Liver (tissue), 9 donors: Measurements from ENCODE around the gene C10orf62. TPM values are rescaled to one million over a fixed set of nuclear protein-coding genes. Genes with fewer than 3 reads are reported as not detected.

Source experiments
- DNase-seq: peaks from one replicate; pipeline ENCODE4 v3.0.0-alpha.2; 2017; ENCODE audit warnings: low spot score
- H3K27ac ChIP-seq, 2 donors: one replicate each; pipeline ENCODE4 v1.7.0; 2013; ENCODE audit warnings: inconsistent platforms in 2 of 2, low read length in 2 of 2, control low read depth in 1 of 2, low read depth in 1 of 2, mild to moderate bottlenecking in 1 of 2
- H3K27me3 ChIP-seq, 4 donors: one replicate each; pipeline versions ENCODE4 v1.6.1 to v1.7.0; 2013; ENCODE audit warnings: low read length in 3 of 4, inconsistent platforms in 1 of 4, mild to moderate bottlenecking in 1 of 4, moderate library complexity in 1 of 4; ENCODE audit not compliant: control insufficient read depth in 4 of 4, insufficient read depth in 4 of 4
- H3K36me3 ChIP-seq, 4 donors: one replicate each; pipeline versions ENCODE4 v1.6.1 to v1.7.0; 2013; ENCODE audit warnings: low read length in 3 of 4, mild to moderate bottlenecking in 3 of 4, low read depth in 1 of 4, moderate library complexity in 1 of 4; ENCODE audit not compliant: control insufficient read depth in 4 of 4, insufficient read depth in 3 of 4
- H3K4me1 ChIP-seq, 4 donors: one replicate each; pipeline versions ENCODE4 v1.6.1 to v1.7.0; 2013; ENCODE audit warnings: low read length in 3 of 4, mild to moderate bottlenecking in 3 of 4, moderate library complexity in 1 of 4; ENCODE audit not compliant: control insufficient read depth in 4 of 4, insufficient read depth in 4 of 4
- H3K4me3 ChIP-seq, 3 donors: one replicate each; pipeline versions ENCODE4 v1.6.1 to v1.7.0; 2013; ENCODE audit warnings: low read length in 3 of 3, control low read depth in 1 of 3, low read depth in 1 of 3, mild to moderate bottlenecking in 1 of 3
- H3K9ac ChIP-seq, 2 donors: one replicate each; pipeline ENCODE4 v1.7.0; 2013; ENCODE audit warnings: low read length in 2 of 2, mild to moderate bottlenecking in 2 of 2, moderate library complexity in 2 of 2, control low read depth in 1 of 2, low read depth in 1 of 2
- H3K9me3 ChIP-seq, 4 donors: one replicate each; pipeline versions ENCODE4 v1.6.1 to v1.7.0; 2013; ENCODE audit warnings: low read length in 3 of 4; ENCODE audit not compliant: control insufficient read depth in 4 of 4
- ATF3 ChIP-seq: IDR thresholded peaks from 2 replicates; pipeline ENCODE4 v1.6.1; 2016; ENCODE audit warnings: antibody characterized with exemption
- CTCF ChIP-seq: fragments of 150-350 bp; IDR thresholded peaks from 2 replicates; pipeline ENCODE4 v1.5.1; 2017; ENCODE audit warnings: improper control_type of control experiment, low read depth, low read length; ENCODE audit not compliant: missing input control
- EGR1 ChIP-seq, 2 donors: IDR thresholded peaks; 2 replicates each; pipeline ENCODE4 v1.6.1; 2016 to 2018; ENCODE audit warnings: antibody characterized with exemption in 2 of 2, low read depth in 2 of 2
- FOXA1 ChIP-seq: IDR thresholded peaks from 2 replicates; pipeline ENCODE4 v1.6.1; 2016; ENCODE audit warnings: antibody characterized with exemption
- FOXA2 ChIP-seq: IDR thresholded peaks from 2 replicates; pipeline ENCODE4 v1.6.1; 2016; ENCODE audit warnings: antibody characterized with exemption
- GABPA ChIP-seq, 2 donors: IDR thresholded peaks in 1 of 2; conservative IDR thresholded peaks in 1 of 2; 2 replicates each; pipeline ENCODE4 v1.6.1; 2016; ENCODE audit warnings: antibody characterized with exemption in 2 of 2, mild to moderate bottlenecking in 1 of 2, moderate library complexity in 1 of 2
- HNF4A ChIP-seq, 2 donors: conservative IDR thresholded peaks; 2 replicates each; pipeline ENCODE4 v1.6.1; 2016; ENCODE audit warnings: antibody characterized with exemption in 2 of 2, mild to moderate bottlenecking in 2 of 2
- HNF4G ChIP-seq: IDR thresholded peaks from 2 replicates; pipeline ENCODE4 v1.6.1; 2016; ENCODE audit warnings: antibody characterized with exemption
- JUND ChIP-seq, 2 donors: IDR thresholded peaks; 2 replicates each; pipeline ENCODE4 v1.6.1; 2016; ENCODE audit warnings: antibody characterized with exemption in 2 of 2
- MAX ChIP-seq: IDR thresholded peaks from 2 replicates; pipeline ENCODE4 v1.6.1; 2016; ENCODE audit warnings: antibody characterized with exemption
- NR2F2 ChIP-seq: IDR thresholded peaks from 2 replicates; pipeline ENCODE4 v1.6.1; 2016; ENCODE audit warnings: antibody characterized with exemption
- RAD21 ChIP-seq, 2 donors: IDR thresholded peaks; 2 replicates each; pipeline ENCODE4 v1.6.1; 2016; ENCODE audit warnings: antibody characterized with exemption in 2 of 2, mild to moderate bottlenecking in 2 of 2
- REST ChIP-seq: IDR thresholded peaks from 2 replicates; pipeline ENCODE4 v1.6.1; 2016; ENCODE audit warnings: antibody characterized with exemption, mild to moderate bottlenecking
- RXRA ChIP-seq, 2 donors: IDR thresholded peaks; 2 replicates each; pipeline ENCODE4 v1.6.1; 2017 to 2018; ENCODE audit warnings: antibody characterized with exemption in 2 of 2, mild to moderate bottlenecking in 1 of 2
- SP1 ChIP-seq: IDR thresholded peaks from 2 replicates; pipeline ENCODE4 v1.6.1; 2018; ENCODE audit warnings: antibody characterized with exemption, mild to moderate bottlenecking
- TAF1 ChIP-seq: conservative IDR thresholded peaks from 2 replicates; pipeline ENCODE4 v1.6.1; 2016; ENCODE audit warnings: antibody characterized with exemption, mild to moderate bottlenecking
- YY1 ChIP-seq: IDR thresholded peaks from 2 replicates; pipeline ENCODE4 v1.6.1; 2016; ENCODE audit warnings: antibody characterized with exemption, mild to moderate bottlenecking
- ZBTB33 ChIP-seq: IDR thresholded peaks from 2 replicates; pipeline ENCODE4 v1.6.1; 2016; ENCODE audit warnings: antibody characterized with exemption
- WGBS: extraction: QIAGEN DNeasy Blood & Tissue Kit; methylation state at CpG from one replicate; pipeline ENCODE4 v1.1.7; 2013; 5-methylcytosine and 5-hydroxymethylcytosine counted together
- polyA plus RNA-seq, 2 donors: library from polyadenylated mRNA; stranded (reverse) in 1 of 2; unstranded in 1 of 2; fragments of 200-250 nt in 1 of 2; fragments of >200 nt in 1 of 2; fragmentation: Nextera tagmentation in 1 of 2; extraction: Ambion mirVana in 1 of 2; gene quantifications; one replicate each; pipeline versions ENCODE4 v1.2.1 to v1.2.3, GENCODE V29; 2013 to 2015
- total RNA-seq, 2 donors: library from RNA; depleted of rRNA; stranded (reverse); fragments of >200 nt; gene quantifications; one replicate each; pipeline ENCODE4 v1.2.3, GENCODE V29; 2014
- donor health status: healthy.
- donor health status: healthy.
- donor health status: healthy.
- donor health status: healthy.
- donor health status: healthy.

Gene C10orf62
- total and polyA plus RNA-seq, 4 donors, result 0.16 to 3.0 (median 0.41) TPM

- Histone ChIP-seq H3K4me1 (peaks cover 5 to 20% (median 10%) of the 10 kb centered on the region in 4 donors), H3K27me3 (no peaks in the 10 kb centered on the region), H3K27ac (no peak overlapping the region), H3K9ac (no peak overlapping the region), H3K36me3 (peaks cover 0 to 9% (median 5%) of the 10 kb centered on the region in 4 donors), H3K4me3 (no peak overlapping the region), H3K9me3 (no peaks in the 10 kb centered on the region)
- no peak for TF ChIP-seq FOXA1
- 51% methylated on average over 2 of the region's 2 CpGs for WGBS
- DNase-seq, result no peak
These were observed 15.8 kb upstream of the C10orf62 start for GRCh38 chr10:97573672-97574071.

- Histone ChIP-seq H3K27me3 (no peaks in the 10 kb centered on the region), H3K4me3 (no peak overlapping the region), H3K9me3 (no peaks in the 10 kb centered on the region), H3K4me1 (peaks cover 5 to 20% (median 10%) of the 10 kb centered on the region in 4 donors), H3K36me3 (peaks cover 0 to 5% (median 3%) of the 10 kb centered on the region in 4 donors), H3K9ac (no peak overlapping the region), H3K27ac (peak overlapping the region; percentile 60 to 75)
- no peak for DNase-seq
- TF ChIP-seq JUND (IDR thresholded peaks at IDR 0.05) (peak; percentile 99 to 100), FOXA1 (peak; percentile 53), SP1 (peak; percentile 64), HNF4G (no peak), HNF4A (conservative IDR thresholded peaks at IDR 0.05) (peak; percentile 59 to 77), NR2F2 (peak; percentile 25), EGR1 (IDR thresholded peaks at IDR 0.05; ENCODE audit: low read depth in 2 of 2) (no peak), ZBTB33 (no peak), RAD21 (IDR thresholded peaks at IDR 0.05) (peak; percentile 52 to 54), REST (peak; percentile 77), MAX (peak; percentile 65), CTCF (no peak), YY1 (peak; percentile 38), TAF1 (no peak), RXRA (IDR thresholded peaks at IDR 0.05) (peak; percentile 50 to 84), ATF3 (peak; percentile 97), GABPA (IDR thresholded peaks at IDR 0.05 in 1 of 2, conservative IDR thresholded peaks at IDR 0.05 in 1 of 2) (peak in 1 of 2 donors; percentile 29), FOXA2 (peak; percentile 57)
- WGBS, result 40% methylated on average over 4 of the region's 4 CpGs
These were observed 15.0 kb upstream of the C10orf62 start for GRCh38 chr10:97574374-97575126.
